OCI-LY1 (cell line): ENCODE measurements around the gene NUDT17.
"Not testable (repeated sequence)": the region's sequence is repeated elsewhere in the genome, so short reads cannot be mapped to it uniquely, and the experiment has no call there.

Source experiments
- H2AFZ ChIP-seq: fragments of 200-600 bp; sonication (generic), shearing (Covaris generic); 2 replicates; pipeline ENCODE4 v1.6.0; 2014; ENCODE audit warnings: antibody characterized with exemption, mild to moderate bottlenecking, low read length
- H3F3A ChIP-seq: fragments of 200-600 bp; sonication (generic), shearing (Covaris generic); 2 replicates; pipeline ENCODE4 v1.6.0; 2014; ENCODE audit warnings: mild to moderate bottlenecking, antibody characterized with exemption, low read length, moderate library complexity; ENCODE audit not compliant: insufficient read depth
- H3K27ac ChIP-seq: fragments of 200-600 bp; sonication (generic); 2 replicates; pipeline ENCODE4 v1.5.1; 2014; ENCODE audit warnings: low read length, mixed run types, mild to moderate bottlenecking, low read depth; ENCODE audit not compliant: poor library complexity, severe bottlenecking
- H3K27me3 ChIP-seq: fragments of 200-600 bp; sonication (generic); 2 replicates; pipeline ENCODE4 v1.6.0; 2014; ENCODE audit warnings: antibody characterized with exemption, mild to moderate bottlenecking, low read length, moderate library complexity; ENCODE audit not compliant: insufficient read depth
- H3K36me3 ChIP-seq: fragments of 200-600 bp; sonication (generic); 2 replicates; pipeline ENCODE4 v1.6.1; 2014; ENCODE audit warnings: mild to moderate bottlenecking, antibody characterized with exemption, low read length, moderate library complexity, mixed read lengths; ENCODE audit not compliant: insufficient read depth
- H3K4me1 ChIP-seq: fragments of 200-600 bp; sonication (generic); 2 replicates; pipeline ENCODE4 v1.5.1; 2014; ENCODE audit warnings: mild to moderate bottlenecking, low read length, moderate library complexity; ENCODE audit not compliant: insufficient read depth, severe bottlenecking
- H3K4me2 ChIP-seq: fragments of 200-600 bp; sonication (generic), shearing (Covaris generic); 2 replicates; pipeline ENCODE4 v1.6.1; 2014; ENCODE audit warnings: low read length
- H3K4me3 ChIP-seq: fragments of 200-600 bp; sonication (generic); 2 replicates; pipeline ENCODE4 v1.5.1; 2014; ENCODE audit warnings: low read length, low read depth, mild to moderate bottlenecking, mixed read lengths; ENCODE audit not compliant: poor library complexity, severe bottlenecking
- H3K79me2 ChIP-seq: fragments of 200-600 bp; shearing (Covaris generic); 2 replicates; pipeline ENCODE4 v1.6.1; 2016; ENCODE audit warnings: mixed run types, low read length, mixed read lengths; ENCODE audit not compliant: insufficient read depth
- H3K9ac ChIP-seq: fragments of 200-600 bp; sonication (generic), shearing (Covaris generic); 2 replicates; pipeline ENCODE4 v1.6.1; 2014; ENCODE audit warnings: mild to moderate bottlenecking, low read length, mixed read lengths
- H3K9me2 ChIP-seq: fragments of 200-600 bp; sonication (generic), shearing (Covaris generic); 2 replicates; pipeline ENCODE4 v1.6.1; 2014; ENCODE audit warnings: low read depth, mild to moderate bottlenecking, low read length, mixed read lengths
- H3K9me3 ChIP-seq: fragments of 200-600 bp; shearing (Covaris generic); 2 replicates; pipeline ENCODE4 v1.6.1; 2014; ENCODE audit warnings: low read length, mixed read lengths
- H4K20me1 ChIP-seq: fragments of 200-600 bp; sonication (generic), shearing (Covaris generic); 2 replicates; pipeline ENCODE4 v1.6.0; 2016; ENCODE audit warnings: mild to moderate bottlenecking, low read length; ENCODE audit not compliant: insufficient read depth
- EZH2 ChIP-seq: fragments of 200-600 bp; sonication (generic), shearing (Covaris generic); IDR thresholded peaks from 2 replicates; pipeline ENCODE4 v1.8.0; 2017; ENCODE audit warnings: borderline replicate concordance, mixed run types, mild to moderate bottlenecking, antibody characterized with exemption, low read length, moderate library complexity, mixed read lengths
- TF ChIP-seq, protein P1 (sequence below): fragments of 200-600 bp; sonication (generic), shearing (Covaris generic); IDR thresholded peaks from 2 replicates; pipeline ENCODE4 v1.5.1; 2017; ENCODE audit warnings: mild to moderate bottlenecking, antibody characterized with exemption, low read length, moderate library complexity, mixed read lengths

Gene NUDT17

DNA sequence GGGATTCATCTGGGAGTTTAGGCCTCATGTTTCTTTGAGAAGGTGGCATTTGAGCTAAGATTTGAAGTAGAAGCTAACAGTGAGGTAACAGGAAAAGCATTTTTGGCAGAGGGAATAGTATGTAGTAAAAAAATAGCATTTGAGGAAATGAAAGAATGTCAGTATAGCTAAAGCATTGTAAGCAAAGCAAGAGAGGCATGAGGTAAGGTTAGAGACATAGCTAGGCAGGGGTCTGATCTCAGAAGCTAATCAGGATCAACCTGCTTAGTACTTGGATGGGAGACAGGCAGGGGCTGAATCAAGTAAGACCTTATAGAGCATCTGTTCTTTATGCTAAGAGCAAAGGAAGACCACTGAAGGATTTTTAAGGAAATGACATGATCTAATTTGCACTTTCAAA, 17.5 kb upstream of the NUDT17 start:
- Histone ChIP-seq H3K36me3 (peaks cover 71% of the 10 kb centered on the region), H3K27me3 (no peaks in the 10 kb centered on the region), H3F3A (no peaks in the 10 kb centered on the region), H4K20me1 (no peaks in the 10 kb centered on the region), H3K9me3 (no peaks in the 10 kb centered on the region), H3K27ac (no peak overlapping the region), H3K9ac (no peak overlapping the region), H2AFZ (no peak overlapping the region), H3K4me1 (peaks cover 14% of the 10 kb centered on the region), H3K4me3 (no peak overlapping the region), H3K4me2 (no peak overlapping the region), H3K79me2 (peaks cover 21% of the 10 kb centered on the region), H3K9me2 (no peaks in the 10 kb centered on the region)
- TF ChIP-seq EZH2 = no peak
- TF ChIP-seq, protein P1, sequence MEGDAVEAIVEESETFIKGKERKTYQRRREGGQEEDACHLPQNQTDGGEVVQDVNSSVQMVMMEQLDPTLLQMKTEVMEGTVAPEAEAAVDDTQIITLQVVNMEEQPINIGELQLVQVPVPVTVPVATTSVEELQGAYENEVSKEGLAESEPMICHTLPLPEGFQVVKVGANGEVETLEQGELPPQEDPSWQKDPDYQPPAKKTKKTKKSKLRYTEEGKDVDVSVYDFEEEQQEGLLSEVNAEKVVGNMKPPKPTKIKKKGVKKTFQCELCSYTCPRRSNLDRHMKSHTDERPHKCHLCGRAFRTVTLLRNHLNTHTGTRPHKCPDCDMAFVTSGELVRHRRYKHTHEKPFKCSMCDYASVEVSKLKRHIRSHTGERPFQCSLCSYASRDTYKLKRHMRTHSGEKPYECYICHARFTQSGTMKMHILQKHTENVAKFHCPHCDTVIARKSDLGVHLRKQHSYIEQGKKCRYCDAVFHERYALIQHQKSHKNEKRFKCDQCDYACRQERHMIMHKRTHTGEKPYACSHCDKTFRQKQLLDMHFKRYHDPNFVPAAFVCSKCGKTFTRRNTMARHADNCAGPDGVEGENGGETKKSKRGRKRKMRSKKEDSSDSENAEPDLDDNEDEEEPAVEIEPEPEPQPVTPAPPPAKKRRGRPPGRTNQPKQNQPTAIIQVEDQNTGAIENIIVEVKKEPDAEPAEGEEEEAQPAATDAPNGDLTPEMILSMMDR = no peak

DNA sequence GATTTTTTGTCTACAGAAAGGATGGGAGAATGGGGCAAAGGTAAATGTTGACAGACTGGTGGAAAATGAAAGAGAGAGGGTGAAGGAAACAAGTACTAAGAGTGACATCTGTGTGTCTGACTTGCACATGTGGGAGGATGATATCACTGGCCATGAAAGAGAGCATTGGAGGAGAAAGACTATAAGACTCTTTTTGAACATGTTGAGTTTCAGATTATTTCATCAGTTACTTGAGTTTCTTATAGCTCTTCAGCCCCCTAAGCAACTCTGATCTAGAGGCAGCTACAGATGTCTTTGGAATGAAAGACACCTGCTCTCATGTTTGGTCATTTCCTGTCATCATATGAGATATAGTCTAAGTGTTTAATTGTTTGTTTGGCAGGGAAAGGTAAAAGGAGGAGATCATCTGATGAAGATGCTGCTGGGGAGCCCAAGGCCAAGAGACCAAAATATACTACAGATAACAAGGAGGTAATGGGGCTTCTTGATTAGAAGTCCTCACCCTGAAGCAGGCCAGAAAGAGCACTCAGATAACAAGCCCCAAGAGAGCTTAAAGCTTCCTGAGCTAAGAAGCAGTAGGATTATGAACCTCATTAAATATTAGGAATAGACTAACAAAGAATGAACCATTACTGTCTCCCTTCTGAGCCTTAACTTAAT, 16.9 kb upstream of the NUDT17 start:
- H3K9me2 ChIP-seq = no peaks in the 10 kb centered on the region
- H3K36me3 ChIP-seq = peaks cover 77% of the 10 kb centered on the region
- no peaks in the 10 kb centered on the region for H3K9me3 ChIP-seq
- no peak overlapping the region for H2AFZ ChIP-seq
- H3K4me2 ChIP-seq = no peak overlapping the region
- no peaks in the 10 kb centered on the region for H3K27me3 ChIP-seq
- H3F3A ChIP-seq = no peaks in the 10 kb centered on the region
- TF ChIP-seq, protein P1 = no peak
- TF ChIP-seq EZH2 = no peak
- no peak overlapping the region for H3K27ac ChIP-seq
- peaks cover 21% of the 10 kb centered on the region for H3K79me2 ChIP-seq
- H4K20me1 ChIP-seq = no peaks in the 10 kb centered on the region
- H3K4me1 ChIP-seq = peaks cover 14% of the 10 kb centered on the region
- no peak overlapping the region for H3K9ac ChIP-seq
- H3K4me3 ChIP-seq = no peak overlapping the region

DNA sequence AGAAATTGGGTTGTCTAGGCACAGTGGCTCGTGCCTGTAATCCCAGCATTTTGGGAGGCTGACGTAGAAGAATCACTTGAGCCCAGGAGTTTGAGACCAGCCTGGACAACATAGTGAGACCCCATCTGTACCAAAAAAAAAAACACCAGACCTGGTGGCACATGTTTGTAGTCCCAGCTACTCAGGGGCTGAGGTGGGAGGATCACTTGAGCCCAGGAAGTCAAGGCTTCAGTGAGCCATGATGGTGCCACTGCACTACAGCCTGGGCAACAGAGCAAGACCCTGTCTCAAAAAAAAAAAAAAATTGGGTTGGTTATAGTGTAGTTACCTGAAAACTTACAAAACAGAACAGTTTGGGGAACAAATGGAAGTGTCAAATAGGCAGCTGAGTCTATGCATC, 14.6 kb upstream of the NUDT17 start:
- H3F3A ChIP-seq, H3K4me2 ChIP-seq, H3K79me2 ChIP-seq, H3K4me3 ChIP-seq, H3K9me2 ChIP-seq, H2AFZ ChIP-seq, H3K4me1 ChIP-seq, H3K27me3 ChIP-seq, H4K20me1 ChIP-seq, H3K9ac ChIP-seq, H3K9me3 ChIP-seq, H3K27ac ChIP-seq: not testable (repeated sequence)
- peaks cover 96% of the 10 kb centered on the region for H3K36me3 ChIP-seq

DNA sequence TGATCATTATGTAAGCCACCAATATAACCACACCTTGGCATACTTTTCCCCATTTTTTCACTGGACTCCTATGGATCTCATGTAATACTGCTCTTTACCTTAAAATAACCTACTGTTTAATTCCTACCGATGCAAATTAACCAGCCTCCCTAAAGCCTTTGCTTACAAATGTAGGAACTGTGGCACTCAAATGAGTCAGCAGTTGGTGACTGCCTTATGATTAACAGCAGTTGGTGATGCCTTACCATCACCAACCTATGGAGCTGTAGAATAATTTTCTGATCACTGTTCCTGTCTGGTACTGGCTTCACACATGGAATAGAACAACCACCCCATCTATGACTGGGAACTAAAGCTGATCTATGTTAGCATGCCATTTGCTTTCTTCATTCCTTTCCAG, 7.8 kb upstream of the NUDT17 start:
- H3K4me2 ChIP-seq = no peak overlapping the region
- H3K36me3 ChIP-seq = peaks cover 98% of the 10 kb centered on the region
- no peaks in the 10 kb centered on the region for H3K4me1 ChIP-seq
- H2AFZ ChIP-seq = no peak overlapping the region
- H3K9ac ChIP-seq = no peak overlapping the region
- H4K20me1 ChIP-seq = no peaks in the 10 kb centered on the region
- no peaks in the 10 kb centered on the region for H3K27me3 ChIP-seq
- TF ChIP-seq, protein P1 = no peak
- TF ChIP-seq EZH2 = no peak
- no peak overlapping the region for H3K27ac ChIP-seq
- no peaks in the 10 kb centered on the region for H3K9me2 ChIP-seq
- H3K79me2 ChIP-seq = no peaks in the 10 kb centered on the region
- H3K9me3 ChIP-seq = no peaks in the 10 kb centered on the region
- no peak overlapping the region for H3K4me3 ChIP-seq
- no peaks in the 10 kb centered on the region for H3F3A ChIP-seq
